H9 (cell line): ENCODE measurements around the gene ESPNL. TPM values are rescaled to one million over a fixed set of nuclear protein-coding genes. Genes with fewer than 3 reads are reported as not detected.
"Not testable (repeated sequence)": the region's sequence is repeated elsewhere in the genome, so short reads cannot be mapped to it uniquely, and the experiment has no call there.

ENCODE experiments used
- DNase-seq: peaks from one replicate; pipeline ENCODE4 v3.0.0-alpha.2; 2017
- H2AFZ ChIP-seq: one replicate; pipeline ENCODE4 v1.6.1; 2013; ENCODE audit warnings: mild to moderate bottlenecking, low read length, control low read depth, moderate library complexity
- H2AK5ac ChIP-seq: 2 replicates; pipeline ENCODE4 v1.6.1; 2013; ENCODE audit warnings: low read length, control low read depth, mixed read lengths; ENCODE audit not compliant: insufficient read length
- H2BK120ac ChIP-seq: one replicate; pipeline ENCODE4 v1.6.1; 2013; ENCODE audit warnings: low read depth, mild to moderate bottlenecking, low read length, control low read depth, inconsistent platforms; ENCODE audit not compliant: poor library complexity, severe bottlenecking
- H2BK12ac ChIP-seq: 2 replicates; pipeline ENCODE4 v1.6.1; 2013; ENCODE audit warnings: low read length, control low read depth, mixed read lengths, low read depth; ENCODE audit not compliant: insufficient read length
- H2BK15ac ChIP-seq: 2 replicates; pipeline ENCODE4 v1.6.1; 2013; ENCODE audit warnings: low read depth, low read length, control low read depth
- H2BK20ac ChIP-seq: one replicate; pipeline ENCODE4 v1.6.1; 2013; ENCODE audit warnings: low read depth, mild to moderate bottlenecking, low read length, control low read depth, inconsistent platforms; ENCODE audit not compliant: poor library complexity, severe bottlenecking
- H2BK5ac ChIP-seq: 2 replicates; pipeline ENCODE4 v1.6.1; 2013; ENCODE audit warnings: low read length, control low read depth, mixed read lengths; ENCODE audit not compliant: insufficient read length
- H3K14ac ChIP-seq: 2 replicates; pipeline ENCODE4 v1.6.1; 2013; ENCODE audit warnings: low read length, control low read depth; ENCODE audit not compliant: insufficient read depth
- H3K18ac ChIP-seq: 2 replicates; pipeline ENCODE4 v1.6.1; 2013; ENCODE audit warnings: low read depth, mild to moderate bottlenecking, mixed read lengths, low read length, control low read depth; ENCODE audit not compliant: insufficient read length
- H3K23ac ChIP-seq: 2 replicates; pipeline ENCODE4 v1.6.1; 2013; ENCODE audit warnings: low read length, control low read depth, mixed read lengths, low read depth; ENCODE audit not compliant: insufficient read length
- H3K23me2 ChIP-seq: 2 replicates; pipeline ENCODE4 v1.6.1; 2013; ENCODE audit warnings: low read depth, mild to moderate bottlenecking, mixed read lengths, low read length, control low read depth; ENCODE audit not compliant: insufficient read length, poor library complexity, severe bottlenecking
- H3K27ac ChIP-seq: 2 replicates; pipeline ENCODE4 v1.5.1; 2013; ENCODE audit warnings: low read length, control low read depth, mixed read lengths, low read depth; ENCODE audit not compliant: insufficient read length
- H3K27me3 ChIP-seq: 2 replicates; pipeline ENCODE4 v1.6.1; 2013; ENCODE audit warnings: low read length, control low read depth, inconsistent platforms; ENCODE audit not compliant: insufficient read depth
- H3K4ac ChIP-seq: 2 replicates; pipeline ENCODE4 v1.6.1; 2013; ENCODE audit warnings: low read depth, mild to moderate bottlenecking, control low read depth, inconsistent platforms, low read length, moderate library complexity
- H3K4me1 ChIP-seq: 2 replicates; pipeline ENCODE4 v1.6.1; 2013; ENCODE audit warnings: low read length, control low read depth, inconsistent platforms; ENCODE audit not compliant: insufficient read depth
- H3K4me2 ChIP-seq: 2 replicates; pipeline ENCODE4 v1.6.1; 2013; ENCODE audit warnings: low read length, control low read depth, mixed read lengths; ENCODE audit not compliant: insufficient read length, insufficient read depth
- H3K56ac ChIP-seq: 2 replicates; pipeline ENCODE4 v1.6.1; 2013; ENCODE audit warnings: low read depth, mild to moderate bottlenecking, mixed read lengths, low read length, control low read depth; ENCODE audit not compliant: insufficient read length
- H3K79me1 ChIP-seq: 2 replicates; pipeline ENCODE4 v1.6.1; 2013; ENCODE audit warnings: low read depth, mild to moderate bottlenecking, moderate library complexity, low read length, control low read depth, inconsistent platforms; ENCODE audit not compliant: insufficient read depth, poor library complexity, severe bottlenecking
- H3K79me2 ChIP-seq: 2 replicates; pipeline ENCODE4 v1.6.1; 2013; ENCODE audit warnings: low read length, control low read depth, inconsistent platforms; ENCODE audit not compliant: insufficient read depth
- H3K9ac ChIP-seq: 2 replicates; pipeline ENCODE4 v1.6.1; 2013; ENCODE audit warnings: low read length, control low read depth, mixed read lengths; ENCODE audit not compliant: insufficient read length; ENCODE audit errors: extremely low read depth
- H3K9me3 ChIP-seq: one replicate; pipeline ENCODE4 v1.6.1; 2013; ENCODE audit warnings: low read depth, low read length, inconsistent platforms; ENCODE audit not compliant: control insufficient read depth
- H3T11ph ChIP-seq: one replicate; pipeline ENCODE4 v1.6.1; 2013; ENCODE audit warnings: mild to moderate bottlenecking, low read length, control low read depth, inconsistent platforms
- H4K20me1 ChIP-seq: one replicate; pipeline ENCODE4 v1.6.1; 2013; ENCODE audit not compliant: control insufficient read depth, insufficient read length, insufficient read depth
- H4K5ac ChIP-seq: 2 replicates; pipeline ENCODE4 v1.6.1; 2013; ENCODE audit warnings: low read depth, mild to moderate bottlenecking, mixed read lengths, low read length, control low read depth; ENCODE audit not compliant: insufficient read length
- H4K8ac ChIP-seq: replicated peaks from 2 replicates; pipeline ENCODE4 v1.6.1; 2013; ENCODE audit warnings: low read length, control low read depth, mixed read lengths, low read depth; ENCODE audit not compliant: insufficient read length
- H4K91ac ChIP-seq: 2 replicates; pipeline ENCODE4 v1.6.1; 2013; ENCODE audit warnings: low read depth, mild to moderate bottlenecking, moderate library complexity, mixed read lengths, low read length, control low read depth; ENCODE audit not compliant: insufficient read length
- H3K27ac Mint-ChIP-seq, 3 experiments: 2 replicates in 2 of 3; 3 replicates in 1 of 3; pipeline ENCODE4 v1.8.0; 2020 to 2021; ENCODE audit warnings: mixed read lengths in 3 of 3, mild to moderate bottlenecking in 1 of 3, moderate library complexity in 1 of 3
- H3K27me3 Mint-ChIP-seq: 2 replicates; pipeline ENCODE4 v1.8.0; 2021; ENCODE audit warnings: low read depth, mild to moderate bottlenecking, moderate library complexity, mixed read lengths
- H3K36me3 Mint-ChIP-seq, 3 experiments: 2 replicates in 2 of 3; 3 replicates in 1 of 3; pipeline ENCODE4 v1.8.0; 2020 to 2021; ENCODE audit warnings: low read depth in 3 of 3, mixed read lengths in 3 of 3; ENCODE audit not compliant: insufficient read depth in 1 of 3
- H3K4me1 Mint-ChIP-seq, 2 experiments: 2 replicates each; pipeline ENCODE4 v1.8.0; 2020; ENCODE audit warnings: mixed read lengths in 2 of 2
- H3K4me3 Mint-ChIP-seq, 2 experiments: 2 replicates in 1 of 2; 3 replicates in 1 of 2; pipeline ENCODE4 v1.8.0; 2020 to 2021; ENCODE audit warnings: mild to moderate bottlenecking in 2 of 2, mixed read lengths in 2 of 2, moderate library complexity in 1 of 2
- H3K9me3 Mint-ChIP-seq, 2 experiments: 2 replicates in 1 of 2; 3 replicates in 1 of 2; pipeline ENCODE4 v1.8.0; 2020; ENCODE audit warnings: mild to moderate bottlenecking in 2 of 2, mixed read lengths in 2 of 2, moderate library complexity in 1 of 2
- WGBS: extraction: QIAGEN DNeasy Blood & Tissue Kit; methylation state at CpG from one replicate; pipeline ENCODE4 v1.1.7; 2013; ENCODE audit warnings: missing lambda C conversion rate, low lambda C conversion rate, mixed read lengths; ENCODE audit not compliant: insufficient read length; ENCODE audit errors: extremely low coverage; 5-methylcytosine and 5-hydroxymethylcytosine counted together
- total RNA-seq: library from RNA; stranded (reverse); gene quantifications from 2 replicates; pipeline ENCODE4 v1.2.1, GENCODE V29; 2021
- TF ChIP-seq, protein P1 (sequence below): fragments of 200-600 bp; sonication (generic); conservative IDR thresholded peaks from 3 replicates; pipeline ENCODE4 v1.8.0; 2021; ENCODE audit warnings: antibody characterized with exemption, mild to moderate bottlenecking

Gene ESPNL
- total RNA-seq, 1 experiment from 2014 or later, result 0.17 TPM

GRCh38 chr2:238066218-238066617, 33.9 kb upstream of the ESPNL start:
- Mint-ChIP-seq H3K27me3 (no peaks in the 10 kb centered on the region), H3K4me3 (no peak overlapping the region), H3K27ac (peak overlapping the region in 1 of 3 experiments; percentile 26; a peak in 2 of 7 replicates), H3K9me3 (no peaks in the 10 kb centered on the region), H3K4me1 (peaks cover 19 to 24% of the 10 kb centered on the region in 2 experiments), H3K36me3 (peaks cover 49 to 70% (median 60%) of the 10 kb centered on the region in 3 experiments; a peak in 6 of 7 replicates)
- peaks cover 2% of the 10 kb centered on the region; the same call in 1 of the 2 replicates for H3K79me2 ChIP-seq
- TF ChIP-seq, protein P1, sequence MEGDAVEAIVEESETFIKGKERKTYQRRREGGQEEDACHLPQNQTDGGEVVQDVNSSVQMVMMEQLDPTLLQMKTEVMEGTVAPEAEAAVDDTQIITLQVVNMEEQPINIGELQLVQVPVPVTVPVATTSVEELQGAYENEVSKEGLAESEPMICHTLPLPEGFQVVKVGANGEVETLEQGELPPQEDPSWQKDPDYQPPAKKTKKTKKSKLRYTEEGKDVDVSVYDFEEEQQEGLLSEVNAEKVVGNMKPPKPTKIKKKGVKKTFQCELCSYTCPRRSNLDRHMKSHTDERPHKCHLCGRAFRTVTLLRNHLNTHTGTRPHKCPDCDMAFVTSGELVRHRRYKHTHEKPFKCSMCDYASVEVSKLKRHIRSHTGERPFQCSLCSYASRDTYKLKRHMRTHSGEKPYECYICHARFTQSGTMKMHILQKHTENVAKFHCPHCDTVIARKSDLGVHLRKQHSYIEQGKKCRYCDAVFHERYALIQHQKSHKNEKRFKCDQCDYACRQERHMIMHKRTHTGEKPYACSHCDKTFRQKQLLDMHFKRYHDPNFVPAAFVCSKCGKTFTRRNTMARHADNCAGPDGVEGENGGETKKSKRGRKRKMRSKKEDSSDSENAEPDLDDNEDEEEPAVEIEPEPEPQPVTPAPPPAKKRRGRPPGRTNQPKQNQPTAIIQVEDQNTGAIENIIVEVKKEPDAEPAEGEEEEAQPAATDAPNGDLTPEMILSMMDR, result no peak
- H2BK15ac ChIP-seq, result no peak overlapping the region
- H4K5ac ChIP-seq, result no peak overlapping the region
- no peak overlapping the region for H2BK120ac ChIP-seq
- H4K8ac ChIP-seq, result no peak overlapping the region
- no peak overlapping the region for H2BK5ac ChIP-seq
- H2BK12ac ChIP-seq, result no peak overlapping the region
- no peak overlapping the region for H3K4ac ChIP-seq
- H3K18ac ChIP-seq, result no peak overlapping the region
- no peak overlapping the region for H3K14ac ChIP-seq
- H3K56ac ChIP-seq, result no peak overlapping the region
- H3K27me3 ChIP-seq, result no peaks in the 10 kb centered on the region
- no peak overlapping the region for H4K91ac ChIP-seq
- no peak overlapping the region for H2AFZ ChIP-seq
- H3T11ph ChIP-seq, result no peak overlapping the region
- H2AK5ac ChIP-seq, result no peak overlapping the region
- H4K20me1 ChIP-seq, result no peaks in the 10 kb centered on the region
- H3K9me3 ChIP-seq, result no peaks in the 10 kb centered on the region
- no peak overlapping the region for H3K9ac ChIP-seq
- peaks cover 6% of the 10 kb centered on the region for H3K4me1 ChIP-seq
- peaks cover 7% of the 10 kb centered on the region for H3K79me1 ChIP-seq
- no peak overlapping the region for H2BK20ac ChIP-seq
- H3K23me2 ChIP-seq, result peaks cover 6% of the 10 kb centered on the region
- H3K4me2 ChIP-seq, result no peak overlapping the region
- H3K27ac ChIP-seq, result no peak overlapping the region
- no peak for DNase-seq
- H3K23ac ChIP-seq, result no peak overlapping the region
- no CpG with 5 or more reads among the region's 9 CpGs for WGBS

DNA sequence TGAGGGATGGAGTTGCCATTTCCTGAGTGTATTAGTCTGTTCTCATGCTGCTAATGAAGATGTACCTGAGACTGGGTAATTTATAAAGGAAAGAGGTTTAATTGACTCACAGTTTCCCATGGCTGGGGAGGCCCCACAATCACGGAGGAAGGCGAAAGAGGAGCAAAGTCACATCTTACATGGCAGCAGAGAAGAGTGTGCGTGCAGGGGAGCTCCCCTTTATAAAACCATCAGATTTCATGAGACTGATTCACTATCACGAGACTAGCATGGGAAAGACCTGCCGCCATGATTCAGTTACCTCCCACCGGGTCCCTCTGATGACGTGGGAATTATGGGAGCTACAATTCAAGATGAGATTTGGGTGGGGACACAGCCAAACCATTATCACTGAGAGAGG, 33.4 kb upstream of the ESPNL start:
- WGBS, result no CpG with 5 or more reads among the region's 7 CpGs

More for the DNA sequence above, 33.4 kb upstream of the ESPNL start:
- H3K4ac ChIP-seq, H3K14ac ChIP-seq, H2BK20ac ChIP-seq, H2BK15ac ChIP-seq, H3K18ac ChIP-seq, H3K9ac ChIP-seq, H3K79me1 ChIP-seq, H3K27me3 ChIP-seq, H2BK5ac ChIP-seq, H3K56ac ChIP-seq, H2AFZ ChIP-seq, H4K5ac ChIP-seq, H3K4me3 Mint-ChIP-seq, H3K27ac ChIP-seq, H4K91ac ChIP-seq, H2AK5ac ChIP-seq, H3K23me2 ChIP-seq, DNase-seq, H4K8ac ChIP-seq, H3K79me2 ChIP-seq, H3T11ph ChIP-seq, H2BK120ac ChIP-seq, H3K4me1 ChIP-seq, H4K20me1 ChIP-seq, H2BK12ac ChIP-seq, H3K9me3 Mint-ChIP-seq, H3K4me2 ChIP-seq, H3K27me3 Mint-ChIP-seq, H3K9me3 ChIP-seq, H3K23ac ChIP-seq: not testable (repeated sequence)
- Mint-ChIP-seq H3K36me3 (peaks cover 54 to 75% (median 63%) of the 10 kb centered on the region in 3 experiments; a peak in 6 of 7 replicates), H3K4me1 (peaks cover 16 to 20% of the 10 kb centered on the region in 2 experiments), H3K27ac (peak overlapping the region in 1 of 3 experiments; percentile 26; a peak in 1 of 7 replicates)
